Fibroblast of peridontal ligament (primary cell): ENCODE data around the gene LIPT2.

Experiments
- DNase-seq: peaks from one replicate; pipeline ENCODE4 v3.0.0-alpha.2; 2010; ENCODE audit errors: extremely low read depth

LIPT2 gene

GRCh38 chr11:74466916-74467885 lies 26.3 kb downstream of the LIPT2 start, which contains the start of gene KCNE3:
Gene KCNE3 (minus strand): TSS chr11:74467549. CDS start chr11:74457563, 9,986 bp downstream.
- DNase-seq = no peak

DNA sequence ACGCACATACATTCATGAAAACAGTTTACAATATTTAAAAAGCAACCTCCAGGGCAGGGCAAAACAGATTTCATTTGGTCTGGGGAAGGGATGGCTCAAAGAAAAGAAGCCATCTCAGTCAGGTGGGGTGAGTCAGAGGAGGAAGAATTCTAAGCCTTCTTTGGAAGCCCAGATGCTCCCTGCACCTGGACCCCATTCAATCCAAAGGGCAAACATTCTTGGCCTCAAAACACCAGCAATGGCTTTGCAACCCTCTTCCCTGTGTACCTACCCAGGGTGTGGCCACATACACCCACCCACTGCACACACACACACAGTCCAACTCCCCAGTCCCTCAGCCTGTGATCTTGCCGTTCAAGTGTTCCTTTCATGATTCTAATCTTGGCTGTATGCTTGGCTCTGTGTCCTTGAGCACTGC lies 28.2 kb downstream of the LIPT2 start:
- DNase-seq = no peak

DNA sequence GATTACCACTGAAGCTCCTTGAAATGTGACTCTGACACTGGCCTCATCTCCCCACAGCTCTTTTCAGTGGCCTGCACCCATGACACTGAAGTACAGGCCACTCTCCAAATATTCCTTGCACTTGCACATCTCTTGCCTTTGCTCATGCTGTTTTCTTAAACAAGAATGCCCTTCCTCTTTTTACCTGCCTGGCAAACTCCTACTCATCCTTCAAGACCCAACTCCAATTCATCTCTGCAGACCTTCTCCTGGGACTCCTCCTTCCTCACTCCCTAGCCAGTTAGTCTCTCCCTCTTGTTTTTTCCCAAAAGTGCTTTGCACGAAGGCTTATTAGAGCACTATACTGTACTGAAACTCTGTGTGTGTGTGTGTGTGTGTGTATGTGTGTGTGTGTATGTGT lies 28.8 kb downstream of the LIPT2 start:
- no peak for DNase-seq

- DNase-seq = no peak
Observed at GRCh38 chr11:74463216-74463615, 30.3 kb downstream of the LIPT2 start.

GRCh38 chr11:74462631-74463030 lies 30.9 kb downstream of the LIPT2 start:
- no peak for DNase-seq

DNA sequence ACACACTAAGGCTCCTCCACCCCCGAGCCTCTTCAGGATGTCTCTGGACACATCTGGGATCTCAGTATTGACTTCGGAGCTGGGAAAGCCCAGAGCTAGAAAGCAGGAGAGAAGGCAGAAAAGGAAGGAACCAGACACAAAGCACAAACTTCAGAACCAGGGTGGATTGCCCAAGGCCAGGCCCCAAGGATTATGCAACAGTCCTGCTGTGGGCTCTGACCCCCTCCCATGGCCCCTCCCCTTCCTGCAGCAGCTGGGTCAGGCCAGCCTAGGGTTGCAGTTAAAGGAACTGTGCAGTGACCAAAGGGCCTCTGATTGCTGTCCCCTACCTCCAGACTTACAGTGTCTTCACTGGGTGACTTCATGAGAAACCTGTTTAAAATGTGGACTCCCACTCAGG lies 31.5 kb downstream of the LIPT2 start:
- peak; percentile 32 for DNase-seq

- peak; percentile 55 for DNase-seq
Observed at GRCh38 chr11:74460481-74461154, 32.9 kb downstream of the LIPT2 start.

DNA sequence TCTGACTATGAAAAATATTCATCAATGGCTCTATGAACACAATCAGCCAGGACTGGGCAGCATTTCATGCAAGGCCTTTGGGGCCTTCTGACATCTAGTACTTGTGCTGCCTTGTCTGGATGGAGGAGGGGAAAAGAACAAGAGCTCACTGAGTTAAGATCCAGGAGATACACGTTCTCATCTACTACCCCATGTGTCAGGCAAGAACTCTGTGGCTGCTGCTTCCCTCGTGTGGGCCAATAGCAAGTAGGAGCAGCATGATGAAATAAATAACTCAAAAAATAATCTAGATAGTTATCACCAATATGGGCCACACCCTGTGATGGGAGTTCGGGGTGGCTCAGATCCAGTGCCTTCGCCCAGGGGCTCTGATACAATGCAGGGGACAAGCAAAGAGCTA lies 33.5 kb downstream of the LIPT2 start:
- DNase-seq = no peak

- DNase-seq = no peak
Observed at GRCh38 chr11:74459584-74459983, 33.9 kb downstream of the LIPT2 start.

GRCh38 chr11:74457356-74457755 lies 36.2 kb downstream of the LIPT2 start:
- DNase-seq = no peak

- peak; percentile 70 for DNase-seq
Observed at GRCh38 chr11:74453373-74453975, 40.0 kb downstream of the LIPT2 start.

GRCh38 chr11:74452366-74452765 lies 41.2 kb downstream of the LIPT2 start:
- no peak for DNase-seq

DNA sequence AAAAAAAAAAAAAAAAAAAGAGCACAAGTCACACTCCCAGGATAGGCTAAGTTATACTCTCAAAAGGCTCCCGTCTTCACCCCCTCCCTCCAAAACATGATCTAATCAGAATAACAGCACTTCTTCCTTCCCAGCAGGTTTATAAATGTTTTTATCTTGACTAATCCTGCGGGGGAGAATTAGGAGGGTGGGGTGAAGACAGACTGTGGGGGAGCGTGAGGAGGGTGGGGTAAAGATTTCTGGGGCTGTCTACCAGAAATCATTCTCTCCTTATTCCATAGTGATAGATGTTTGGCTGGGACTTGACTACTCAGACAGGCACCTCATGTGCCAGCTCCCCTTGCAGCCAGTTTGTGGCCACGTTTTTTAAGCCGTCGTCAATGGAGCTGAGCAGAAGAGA lies 43.2 kb downstream of the LIPT2 start:
- no peak for DNase-seq

- peak; percentile 89 for DNase-seq
Observed at GRCh38 chr11:74449369-74449931, 44.1 kb downstream of the LIPT2 start.

DNA sequence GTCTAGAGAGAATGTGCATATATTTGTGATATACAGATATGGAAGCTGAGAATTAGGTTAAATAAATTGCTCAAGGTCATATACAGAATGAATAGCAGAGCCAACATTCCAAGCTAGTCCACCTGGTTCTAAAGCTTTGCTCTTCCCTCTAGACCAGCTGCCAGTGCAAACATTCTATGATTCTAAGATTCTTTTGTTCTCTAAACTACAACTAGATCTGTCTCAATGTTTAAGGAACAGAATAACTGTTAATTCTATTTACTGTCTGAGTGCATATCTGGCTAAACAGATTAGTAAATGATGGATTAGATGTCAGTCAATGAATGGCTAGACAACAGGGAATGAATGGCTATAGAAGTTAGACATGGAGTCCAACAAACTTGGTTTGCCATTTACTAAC lies 45.8 kb downstream of the LIPT2 start:
- DNase-seq = no peak

DNA sequence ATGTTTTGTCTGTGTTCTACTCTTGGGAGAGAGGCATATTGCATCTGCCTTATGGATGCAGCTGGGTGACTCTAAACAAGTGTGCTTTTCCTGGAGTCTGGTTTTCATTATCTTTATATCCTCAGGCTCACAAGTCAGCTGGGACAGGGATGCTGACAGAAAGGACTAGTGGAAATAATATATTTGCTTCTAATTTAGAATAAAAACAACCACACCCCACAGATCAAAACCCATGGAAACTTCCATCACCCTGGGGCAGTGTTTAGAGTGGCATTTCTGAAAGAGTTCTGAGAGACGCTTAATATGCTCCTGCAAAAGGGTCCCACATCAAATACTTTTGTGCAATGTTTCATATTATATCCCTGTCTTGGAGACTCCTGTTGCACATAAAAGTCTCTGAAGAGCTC lies 47.0 kb downstream of the LIPT2 start:
- no peak for DNase-seq

DNA sequence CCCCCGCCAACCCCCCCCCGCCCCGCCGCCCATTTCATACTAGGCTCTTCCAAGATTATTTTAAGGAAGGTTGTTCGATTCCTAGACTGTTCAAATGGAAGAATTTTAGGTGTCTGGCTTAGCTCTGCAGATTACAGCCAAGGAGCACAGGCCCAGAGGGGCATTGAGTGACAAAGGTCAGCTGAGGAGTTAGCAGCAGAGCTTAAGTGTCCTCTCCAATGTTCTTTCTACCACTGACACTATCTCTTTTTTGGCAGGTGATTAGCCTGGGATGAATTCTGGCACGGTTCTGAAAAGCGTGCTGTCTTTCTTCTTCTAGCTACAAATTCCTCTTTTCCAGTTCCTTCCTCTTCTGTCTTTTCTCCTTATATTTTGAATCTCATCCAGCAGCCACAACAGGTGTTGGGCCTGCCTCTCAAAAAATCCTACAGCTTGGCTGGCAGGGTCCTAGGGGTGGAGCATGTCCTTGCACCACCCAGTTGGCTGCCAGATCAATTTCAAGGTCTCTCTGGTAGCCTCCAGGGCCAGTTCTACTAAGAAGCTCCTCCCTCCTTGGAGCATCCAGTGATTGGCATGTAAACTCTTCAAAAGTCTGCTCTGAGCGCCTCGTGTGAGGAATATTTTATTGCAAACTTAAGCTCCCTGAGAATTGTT lies 49.2 kb downstream of the LIPT2 start:
- no peak for DNase-seq

- peak; percentile 37 for DNase-seq
Observed at GRCh38 chr11:74443071-74443864, 50.3 kb downstream of the LIPT2 start.

- no peak for DNase-seq
Observed at GRCh38 chr11:74442636-74443035, 50.9 kb downstream of the LIPT2 start.
